Osteocyte (in vitro differentiated cells): ENCODE results near the gene CXCL16. TPM values are rescaled to one million over a fixed set of nuclear protein-coding genes. Genes with fewer than 3 reads are reported as not detected.
A peak's percentile ranks its signal among the peaks of the same experiment; 100 is the strongest.

Source experiments
- DNase-seq: peaks from one replicate; pipeline ENCODE4 v3.0.0; 2021; ENCODE audit warnings: mixed read lengths; ENCODE audit not compliant: unreplicated experiment; ENCODE audit errors: extremely low spot score
- H3K27ac Mint-ChIP-seq: one replicate; pipeline ENCODE4 v1.8.0; 2021; ENCODE audit warnings: mild to moderate bottlenecking, mixed read lengths; ENCODE audit not compliant: unreplicated experiment
- H3K27me3 Mint-ChIP-seq: one replicate; pipeline ENCODE4 v1.8.0; 2021; ENCODE audit warnings: mixed read lengths; ENCODE audit not compliant: unreplicated experiment
- H3K36me3 Mint-ChIP-seq: one replicate; pipeline ENCODE4 v1.8.0; 2021; ENCODE audit warnings: mixed read lengths; ENCODE audit not compliant: unreplicated experiment
- H3K4me1 Mint-ChIP-seq: one replicate; pipeline ENCODE4 v1.8.0; 2021; ENCODE audit warnings: mixed read lengths; ENCODE audit not compliant: unreplicated experiment
- H3K4me3 Mint-ChIP-seq: one replicate; pipeline ENCODE4 v1.8.0; 2021; ENCODE audit warnings: mild to moderate bottlenecking, moderate library complexity, mixed read lengths; ENCODE audit not compliant: unreplicated experiment
- H3K9me3 Mint-ChIP-seq: one replicate; pipeline ENCODE4 v1.8.0; 2021; ENCODE audit warnings: mixed read lengths; ENCODE audit not compliant: unreplicated experiment
- CTCF ChIP-seq: fragments of 200-600 bp; sonication (generic); IDR thresholded peaks from 2 replicates; pipeline ENCODE4 v1.5.0; 2021; ENCODE audit warnings: antibody characterized with exemption, mild to moderate bottlenecking, moderate library complexity
- total RNA-seq: library from RNA; stranded (reverse); gene quantifications from 2 replicates; pipeline ENCODE4 v1.2.1, GENCODE V29; 2021

CXCL16 gene
- total RNA-seq, 1 donor from 2014 or later, result 12.8 TPM

DNA sequence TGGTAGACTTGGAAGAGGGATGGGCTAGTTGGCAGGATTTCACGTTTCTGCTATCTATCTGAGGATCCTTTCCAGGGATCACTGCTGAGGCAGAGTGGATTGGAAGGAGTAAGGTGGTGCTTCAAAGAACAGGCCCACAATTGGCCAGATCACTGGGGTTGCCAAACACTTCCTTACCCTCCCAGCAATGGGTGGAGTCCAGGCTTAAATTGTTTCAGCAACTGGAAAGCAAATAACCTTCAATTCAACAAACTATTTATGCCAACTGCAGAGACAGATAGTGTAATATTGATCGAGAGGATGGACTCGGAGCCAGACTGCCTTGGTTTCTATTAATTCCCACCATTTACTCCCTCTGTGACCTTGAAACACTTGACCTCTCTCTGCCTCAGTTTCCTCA is 27.2 kb downstream of the CXCL16 start:
- DNase-seq, result no peak
- no peaks in the 10 kb centered on the region for H3K27me3 Mint-ChIP-seq
- H3K4me1 Mint-ChIP-seq, result peaks cover 11% of the 10 kb centered on the region
- no peak overlapping the region for H3K27ac Mint-ChIP-seq
- H3K4me3 Mint-ChIP-seq, result no peak overlapping the region
- no peak for TF ChIP-seq CTCF
- H3K9me3 Mint-ChIP-seq, result no peaks in the 10 kb centered on the region
- H3K36me3 Mint-ChIP-seq, result peaks cover 3% of the 10 kb centered on the region

GRCh38 chr17:4711661-4712181 is 28.0 kb downstream of the CXCL16 start:
- Mint-ChIP-seq H3K4me3 (peak overlapping the region; percentile 82), H3K9me3 (no peaks in the 10 kb centered on the region), H3K4me1 (peaks cover 11% of the 10 kb centered on the region), H3K36me3 (no peaks in the 10 kb centered on the region), H3K27ac (no peak overlapping the region), H3K27me3 (no peaks in the 10 kb centered on the region)
- no peak for TF ChIP-seq CTCF
- no peak for DNase-seq

DNA sequence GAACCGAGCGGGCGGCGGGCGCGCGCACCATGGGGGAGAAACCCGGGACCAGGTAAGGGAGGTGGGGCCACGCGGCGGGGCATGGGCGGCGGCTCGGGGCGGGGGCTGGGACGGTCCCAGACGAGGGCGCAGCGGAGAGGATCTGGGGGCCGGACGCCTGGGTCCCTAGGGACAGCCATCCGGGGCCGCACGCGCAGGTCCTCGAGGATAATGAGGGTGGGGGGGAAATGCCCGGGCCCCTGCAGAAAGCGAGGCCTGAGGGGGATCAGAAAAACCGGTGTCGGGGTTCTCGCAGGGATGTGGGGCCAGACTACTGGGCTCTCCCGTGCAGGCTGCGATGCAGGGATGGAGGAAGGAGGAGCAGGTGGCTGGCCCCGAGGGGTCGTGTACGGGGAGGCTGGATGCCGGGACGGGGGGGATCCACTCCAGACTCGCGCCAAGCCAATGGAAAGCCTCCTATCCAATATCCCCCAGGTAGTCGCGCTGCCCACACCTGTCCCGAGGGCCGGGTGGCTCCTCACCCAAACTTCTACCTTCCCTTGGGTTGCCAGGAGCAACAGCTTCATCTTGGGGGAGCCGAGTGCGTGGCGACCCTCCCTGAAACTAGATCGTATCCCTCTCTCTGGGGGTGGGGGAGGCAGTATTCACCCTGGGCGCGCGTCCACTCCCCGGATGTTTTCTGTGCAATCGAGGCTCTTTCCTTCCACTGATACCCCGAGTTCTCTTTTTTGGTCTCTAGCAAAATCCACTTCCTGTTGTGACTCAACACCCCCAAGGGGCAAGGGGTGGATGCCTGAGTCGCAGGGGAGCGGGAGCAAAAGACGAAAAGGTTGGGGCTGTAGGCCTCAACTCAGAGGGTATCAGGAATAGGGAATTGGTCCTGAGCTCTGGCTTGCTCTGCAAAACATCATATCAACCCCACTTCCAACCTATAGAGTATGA is 28.8 kb downstream of the CXCL16 start:
- Mint-ChIP-seq H3K4me3 (peak overlapping the region; percentile 82), H3K27me3 (no peaks in the 10 kb centered on the region), H3K27ac (peak overlapping the region; percentile 77), H3K4me1 (peaks cover 14% of the 10 kb centered on the region), H3K9me3 (no peaks in the 10 kb centered on the region), H3K36me3 (no peaks in the 10 kb centered on the region)
- no peak for TF ChIP-seq CTCF
- DNase-seq, result no peak

DNA sequence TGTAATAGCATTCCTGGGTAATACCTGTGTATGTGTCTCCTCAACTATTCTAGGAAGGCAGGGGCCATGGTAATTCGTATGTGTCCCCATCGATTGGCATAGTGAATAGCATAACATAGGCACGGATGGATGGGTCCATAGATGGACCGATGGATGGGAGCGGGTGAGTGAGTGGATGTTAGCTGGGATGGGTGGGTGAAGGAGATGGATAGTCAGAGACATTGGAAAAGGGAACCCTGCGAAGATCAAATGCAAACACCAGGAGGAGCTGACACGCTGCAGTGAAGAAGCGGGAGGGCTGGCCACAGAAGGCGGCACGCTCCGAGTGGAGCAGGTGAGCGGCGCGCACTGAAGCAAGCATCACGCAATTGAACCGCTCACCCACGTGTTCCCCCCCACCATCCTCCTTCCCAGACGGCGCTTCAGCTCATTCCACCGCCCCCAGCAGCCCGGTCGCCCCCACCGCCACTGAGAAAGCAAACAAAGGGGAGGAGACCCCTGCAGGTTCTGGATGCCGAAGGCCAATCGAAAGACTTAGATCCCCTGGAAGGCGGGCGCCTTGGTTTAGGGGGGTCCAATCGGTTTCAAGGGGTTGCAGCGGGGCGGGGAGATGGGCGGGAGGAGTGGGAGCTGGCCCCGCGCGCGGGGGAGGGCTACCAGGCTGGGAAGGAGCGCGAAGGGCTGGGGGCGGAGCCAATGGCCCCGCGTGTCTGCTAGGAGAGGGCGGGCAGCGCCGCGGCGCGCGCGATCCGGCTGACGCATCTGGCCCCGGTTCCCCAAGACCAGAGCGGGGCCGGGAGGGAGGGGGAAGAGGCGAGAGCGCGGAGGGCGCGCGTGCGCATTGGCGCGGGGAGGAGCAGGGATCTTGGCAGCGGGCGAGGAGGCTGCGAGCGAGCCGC is 29.7 kb downstream of the CXCL16 start, which contains the start of gene ARRB2:
ARRB2 (plus strand) TSS at position 839 of the 899 bp plus-strand sequence. CDS start 90 bp downstream, outside the sequence.
- Mint-ChIP-seq H3K36me3 (no peaks in the 10 kb centered on the region), H3K27me3 (no peaks in the 10 kb centered on the region), H3K4me3 (peak within 1 kb of the TSS; percentile 82), H3K9me3 (no peaks in the 10 kb centered on the region), H3K27ac (peak within 1 kb of the TSS; percentile 77), H3K4me1 (peaks cover 15% of the 10 kb centered on the region)
- peak; percentile 99 for DNase-seq
- TF ChIP-seq CTCF, result peak; percentile 70
